H9 (cell line): Measurements from ENCODE around the gene USP22. TPM values are rescaled to one million over a fixed set of nuclear protein-coding genes. Genes with fewer than 3 reads are reported as not detected.

ENCODE experiments used
- DNase-seq: peaks from one replicate; pipeline ENCODE4 v3.0.0-alpha.2; 2017
- H2AFZ ChIP-seq: one replicate; pipeline ENCODE4 v1.6.1; 2013; ENCODE audit warnings: mild to moderate bottlenecking, low read length, control low read depth, moderate library complexity
- H2AK5ac ChIP-seq: 2 replicates; pipeline ENCODE4 v1.6.1; 2013; ENCODE audit warnings: low read length, control low read depth, mixed read lengths; ENCODE audit not compliant: insufficient read length
- H2BK120ac ChIP-seq: one replicate; pipeline ENCODE4 v1.6.1; 2013; ENCODE audit warnings: low read depth, mild to moderate bottlenecking, low read length, control low read depth, inconsistent platforms; ENCODE audit not compliant: poor library complexity, severe bottlenecking
- H2BK12ac ChIP-seq: 2 replicates; pipeline ENCODE4 v1.6.1; 2013; ENCODE audit warnings: low read length, control low read depth, mixed read lengths, low read depth; ENCODE audit not compliant: insufficient read length
- H2BK15ac ChIP-seq: 2 replicates; pipeline ENCODE4 v1.6.1; 2013; ENCODE audit warnings: low read depth, low read length, control low read depth
- H2BK20ac ChIP-seq: one replicate; pipeline ENCODE4 v1.6.1; 2013; ENCODE audit warnings: low read depth, mild to moderate bottlenecking, low read length, control low read depth, inconsistent platforms; ENCODE audit not compliant: poor library complexity, severe bottlenecking
- H2BK5ac ChIP-seq: 2 replicates; pipeline ENCODE4 v1.6.1; 2013; ENCODE audit warnings: low read length, control low read depth, mixed read lengths; ENCODE audit not compliant: insufficient read length
- H3K14ac ChIP-seq: 2 replicates; pipeline ENCODE4 v1.6.1; 2013; ENCODE audit warnings: low read length, control low read depth; ENCODE audit not compliant: insufficient read depth
- H3K18ac ChIP-seq: 2 replicates; pipeline ENCODE4 v1.6.1; 2013; ENCODE audit warnings: low read depth, mild to moderate bottlenecking, mixed read lengths, low read length, control low read depth; ENCODE audit not compliant: insufficient read length
- H3K23ac ChIP-seq: 2 replicates; pipeline ENCODE4 v1.6.1; 2013; ENCODE audit warnings: low read length, control low read depth, mixed read lengths, low read depth; ENCODE audit not compliant: insufficient read length
- H3K23me2 ChIP-seq: 2 replicates; pipeline ENCODE4 v1.6.1; 2013; ENCODE audit warnings: low read depth, mild to moderate bottlenecking, mixed read lengths, low read length, control low read depth; ENCODE audit not compliant: insufficient read length, poor library complexity, severe bottlenecking
- H3K27ac ChIP-seq: 2 replicates; pipeline ENCODE4 v1.5.1; 2013; ENCODE audit warnings: low read length, control low read depth, mixed read lengths, low read depth; ENCODE audit not compliant: insufficient read length
- H3K27me3 ChIP-seq: 2 replicates; pipeline ENCODE4 v1.6.1; 2013; ENCODE audit warnings: low read length, control low read depth, inconsistent platforms; ENCODE audit not compliant: insufficient read depth
- H3K4ac ChIP-seq: 2 replicates; pipeline ENCODE4 v1.6.1; 2013; ENCODE audit warnings: low read depth, mild to moderate bottlenecking, control low read depth, inconsistent platforms, low read length, moderate library complexity
- H3K4me1 ChIP-seq: 2 replicates; pipeline ENCODE4 v1.6.1; 2013; ENCODE audit warnings: low read length, control low read depth, inconsistent platforms; ENCODE audit not compliant: insufficient read depth
- H3K4me2 ChIP-seq: 2 replicates; pipeline ENCODE4 v1.6.1; 2013; ENCODE audit warnings: low read length, control low read depth, mixed read lengths; ENCODE audit not compliant: insufficient read length, insufficient read depth
- H3K56ac ChIP-seq: 2 replicates; pipeline ENCODE4 v1.6.1; 2013; ENCODE audit warnings: low read depth, mild to moderate bottlenecking, mixed read lengths, low read length, control low read depth; ENCODE audit not compliant: insufficient read length
- H3K79me1 ChIP-seq: 2 replicates; pipeline ENCODE4 v1.6.1; 2013; ENCODE audit warnings: low read depth, mild to moderate bottlenecking, moderate library complexity, low read length, control low read depth, inconsistent platforms; ENCODE audit not compliant: insufficient read depth, poor library complexity, severe bottlenecking
- H3K79me2 ChIP-seq: 2 replicates; pipeline ENCODE4 v1.6.1; 2013; ENCODE audit warnings: low read length, control low read depth, inconsistent platforms; ENCODE audit not compliant: insufficient read depth
- H3K9ac ChIP-seq: 2 replicates; pipeline ENCODE4 v1.6.1; 2013; ENCODE audit warnings: low read length, control low read depth, mixed read lengths; ENCODE audit not compliant: insufficient read length; ENCODE audit errors: extremely low read depth
- H3K9me3 ChIP-seq: one replicate; pipeline ENCODE4 v1.6.1; 2013; ENCODE audit warnings: low read depth, low read length, inconsistent platforms; ENCODE audit not compliant: control insufficient read depth
- H3T11ph ChIP-seq: one replicate; pipeline ENCODE4 v1.6.1; 2013; ENCODE audit warnings: mild to moderate bottlenecking, low read length, control low read depth, inconsistent platforms
- H4K20me1 ChIP-seq: one replicate; pipeline ENCODE4 v1.6.1; 2013; ENCODE audit not compliant: control insufficient read depth, insufficient read length, insufficient read depth
- H4K5ac ChIP-seq: 2 replicates; pipeline ENCODE4 v1.6.1; 2013; ENCODE audit warnings: low read depth, mild to moderate bottlenecking, mixed read lengths, low read length, control low read depth; ENCODE audit not compliant: insufficient read length
- H4K8ac ChIP-seq: replicated peaks from 2 replicates; pipeline ENCODE4 v1.6.1; 2013; ENCODE audit warnings: low read length, control low read depth, mixed read lengths, low read depth; ENCODE audit not compliant: insufficient read length
- H4K91ac ChIP-seq: 2 replicates; pipeline ENCODE4 v1.6.1; 2013; ENCODE audit warnings: low read depth, mild to moderate bottlenecking, moderate library complexity, mixed read lengths, low read length, control low read depth; ENCODE audit not compliant: insufficient read length
- H3K27ac Mint-ChIP-seq, 3 experiments: 2 replicates in 2 of 3; 3 replicates in 1 of 3; pipeline ENCODE4 v1.8.0; 2020 to 2021; ENCODE audit warnings: mixed read lengths in 3 of 3, mild to moderate bottlenecking in 1 of 3, moderate library complexity in 1 of 3
- H3K27me3 Mint-ChIP-seq: 2 replicates; pipeline ENCODE4 v1.8.0; 2021; ENCODE audit warnings: low read depth, mild to moderate bottlenecking, moderate library complexity, mixed read lengths
- H3K36me3 Mint-ChIP-seq, 3 experiments: 2 replicates in 2 of 3; 3 replicates in 1 of 3; pipeline ENCODE4 v1.8.0; 2020 to 2021; ENCODE audit warnings: low read depth in 3 of 3, mixed read lengths in 3 of 3; ENCODE audit not compliant: insufficient read depth in 1 of 3
- H3K4me1 Mint-ChIP-seq, 2 experiments: 2 replicates each; pipeline ENCODE4 v1.8.0; 2020; ENCODE audit warnings: mixed read lengths in 2 of 2
- H3K4me3 Mint-ChIP-seq, 2 experiments: 2 replicates in 1 of 2; 3 replicates in 1 of 2; pipeline ENCODE4 v1.8.0; 2020 to 2021; ENCODE audit warnings: mild to moderate bottlenecking in 2 of 2, mixed read lengths in 2 of 2, moderate library complexity in 1 of 2
- H3K9me3 Mint-ChIP-seq, 2 experiments: 2 replicates in 1 of 2; 3 replicates in 1 of 2; pipeline ENCODE4 v1.8.0; 2020; ENCODE audit warnings: mild to moderate bottlenecking in 2 of 2, mixed read lengths in 2 of 2, moderate library complexity in 1 of 2
- WGBS: extraction: QIAGEN DNeasy Blood & Tissue Kit; methylation state at CpG from one replicate; pipeline ENCODE4 v1.1.7; 2013; ENCODE audit warnings: missing lambda C conversion rate, low lambda C conversion rate, mixed read lengths; ENCODE audit not compliant: insufficient read length; ENCODE audit errors: extremely low coverage; 5-methylcytosine and 5-hydroxymethylcytosine counted together
- total RNA-seq: library from RNA; stranded (reverse); gene quantifications from 2 replicates; pipeline ENCODE4 v1.2.1, GENCODE V29; 2021
- TF ChIP-seq, protein P1 (sequence below): fragments of 200-600 bp; sonication (generic); conservative IDR thresholded peaks from 3 replicates; pipeline ENCODE4 v1.8.0; 2021; ENCODE audit warnings: antibody characterized with exemption, mild to moderate bottlenecking

USP22 gene
- total RNA-seq, 1 experiment from 2014 or later: 345 TPM

DNA sequence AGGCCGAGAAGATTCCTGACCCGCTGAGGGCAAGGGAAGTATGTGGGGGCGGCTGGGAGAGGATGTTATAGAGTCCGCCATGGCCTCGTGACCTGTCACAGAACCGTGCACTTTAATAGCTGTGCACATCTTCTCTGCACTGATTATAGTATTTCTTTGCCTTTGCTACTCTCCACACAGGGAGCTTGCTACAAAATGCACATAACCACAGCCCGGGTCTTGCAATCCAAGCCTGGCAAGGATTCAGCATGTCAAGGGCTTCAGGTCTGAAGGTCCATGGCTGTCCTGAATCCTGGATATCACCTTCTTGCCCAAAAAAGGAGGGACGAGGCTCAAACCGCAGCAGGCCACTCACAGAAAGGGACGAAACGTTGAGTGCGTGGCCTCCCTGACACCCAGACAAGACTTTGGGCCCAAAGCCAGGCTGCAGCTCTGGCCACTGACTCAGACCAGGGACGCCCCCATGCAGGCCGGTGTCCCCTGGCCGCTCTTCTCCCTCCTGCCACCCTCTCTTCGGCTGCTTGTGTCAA lies 43.7 kb downstream of the USP22 start:
- Mint-ChIP-seq H3K27ac (peak overlapping the region; percentile 74 to 95 (median 80); a peak in 5 of 7 replicates), H3K4me3 (no peak overlapping the region), H3K4me1 (peaks cover 24% of the 10 kb centered on the region in 2 experiments), H3K9me3 (no peaks in the 10 kb centered on the region), H3K36me3 (peaks cover 26 to 57% (median 41%) of the 10 kb centered on the region in 3 experiments), H3K27me3 (no peaks in the 10 kb centered on the region; the same call in 1 of the 2 replicates)
- Histone ChIP-seq H3K79me2 (no peaks in the 10 kb centered on the region; the same call in 1 of the 2 replicates), H3K56ac (no peak overlapping the region), H2BK120ac (no peak overlapping the region), H3K18ac (no peak overlapping the region), H2AK5ac (no peak overlapping the region), H2BK5ac (no peak overlapping the region), H4K5ac (no peak overlapping the region), H3K9ac (no peak overlapping the region), H4K20me1 (no peaks in the 10 kb centered on the region), H4K8ac (no peak overlapping the region), H3K4ac (no peak overlapping the region), H2AFZ (no peak overlapping the region), H3K79me1 (no peaks in the 10 kb centered on the region), H3T11ph (no peak overlapping the region), H3K27me3 (no peaks in the 10 kb centered on the region), H3K23ac (no peak overlapping the region), H4K91ac (no peak overlapping the region), H2BK12ac (no peak overlapping the region), H2BK20ac (no peak overlapping the region), H2BK15ac (no peak overlapping the region), H3K27ac (no peak overlapping the region), H3K23me2 (no peaks in the 10 kb centered on the region), H3K4me1 (no peaks in the 10 kb centered on the region), H3K9me3 (no peaks in the 10 kb centered on the region), H3K14ac (no peak overlapping the region), H3K4me2 (no peak overlapping the region)
- DNase-seq: peak; percentile 41
- TF ChIP-seq, protein P1, sequence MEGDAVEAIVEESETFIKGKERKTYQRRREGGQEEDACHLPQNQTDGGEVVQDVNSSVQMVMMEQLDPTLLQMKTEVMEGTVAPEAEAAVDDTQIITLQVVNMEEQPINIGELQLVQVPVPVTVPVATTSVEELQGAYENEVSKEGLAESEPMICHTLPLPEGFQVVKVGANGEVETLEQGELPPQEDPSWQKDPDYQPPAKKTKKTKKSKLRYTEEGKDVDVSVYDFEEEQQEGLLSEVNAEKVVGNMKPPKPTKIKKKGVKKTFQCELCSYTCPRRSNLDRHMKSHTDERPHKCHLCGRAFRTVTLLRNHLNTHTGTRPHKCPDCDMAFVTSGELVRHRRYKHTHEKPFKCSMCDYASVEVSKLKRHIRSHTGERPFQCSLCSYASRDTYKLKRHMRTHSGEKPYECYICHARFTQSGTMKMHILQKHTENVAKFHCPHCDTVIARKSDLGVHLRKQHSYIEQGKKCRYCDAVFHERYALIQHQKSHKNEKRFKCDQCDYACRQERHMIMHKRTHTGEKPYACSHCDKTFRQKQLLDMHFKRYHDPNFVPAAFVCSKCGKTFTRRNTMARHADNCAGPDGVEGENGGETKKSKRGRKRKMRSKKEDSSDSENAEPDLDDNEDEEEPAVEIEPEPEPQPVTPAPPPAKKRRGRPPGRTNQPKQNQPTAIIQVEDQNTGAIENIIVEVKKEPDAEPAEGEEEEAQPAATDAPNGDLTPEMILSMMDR: no peak
- WGBS: no CpG with 5 or more reads among the region's 16 CpGs
